OCI-LY3 (cell line): ENCODE measurements around the gene CHRM4.

Experiments
- EZH2phosphoT487 ChIP-seq: fragments of 200-600 bp; shearing (Covaris generic); IDR thresholded peaks from 2 replicates; pipeline ENCODE4 v1.6.1; 2018; ENCODE audit warnings: antibody characterized with exemption, mixed run types, low read depth
- TF ChIP-seq, protein P1 (sequence below): fragments of 200-600, 300-600 bp; sonication (generic); IDR thresholded peaks from 2 replicates; pipeline ENCODE4 v1.5.1; 2014; ENCODE audit warnings: antibody characterized with exemption, low read length, low read depth

- TF ChIP-seq, protein P1, sequence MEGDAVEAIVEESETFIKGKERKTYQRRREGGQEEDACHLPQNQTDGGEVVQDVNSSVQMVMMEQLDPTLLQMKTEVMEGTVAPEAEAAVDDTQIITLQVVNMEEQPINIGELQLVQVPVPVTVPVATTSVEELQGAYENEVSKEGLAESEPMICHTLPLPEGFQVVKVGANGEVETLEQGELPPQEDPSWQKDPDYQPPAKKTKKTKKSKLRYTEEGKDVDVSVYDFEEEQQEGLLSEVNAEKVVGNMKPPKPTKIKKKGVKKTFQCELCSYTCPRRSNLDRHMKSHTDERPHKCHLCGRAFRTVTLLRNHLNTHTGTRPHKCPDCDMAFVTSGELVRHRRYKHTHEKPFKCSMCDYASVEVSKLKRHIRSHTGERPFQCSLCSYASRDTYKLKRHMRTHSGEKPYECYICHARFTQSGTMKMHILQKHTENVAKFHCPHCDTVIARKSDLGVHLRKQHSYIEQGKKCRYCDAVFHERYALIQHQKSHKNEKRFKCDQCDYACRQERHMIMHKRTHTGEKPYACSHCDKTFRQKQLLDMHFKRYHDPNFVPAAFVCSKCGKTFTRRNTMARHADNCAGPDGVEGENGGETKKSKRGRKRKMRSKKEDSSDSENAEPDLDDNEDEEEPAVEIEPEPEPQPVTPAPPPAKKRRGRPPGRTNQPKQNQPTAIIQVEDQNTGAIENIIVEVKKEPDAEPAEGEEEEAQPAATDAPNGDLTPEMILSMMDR, result no peak
- no peak for TF ChIP-seq EZH2phosphoT487
Observed at GRCh38 chr11:46345881-46346484, 45.6 kb downstream of the CHRM4 start.
